GM21737 (cell line): ENCODE results near the gene KRT17.
"Not testable (repeated sequence)": the region's sequence is repeated elsewhere in the genome, so short reads cannot be mapped to it uniquely, and the experiment has no call there.

ENCODE experiments used
- ATAC-seq: cut with Tn5 transposase; IDR thresholded peaks from one replicate; pipeline ENCODE4 v1.9.1; 2021; ENCODE audit warnings: mild to moderate bottlenecking, moderate library complexity; ENCODE audit not compliant: unreplicated experiment

Gene KRT17

GRCh38 chr17:41621435-41621817 lies 2.9 kb downstream of the KRT17 start:
- ATAC-seq: not testable (repeated sequence)

DNA sequence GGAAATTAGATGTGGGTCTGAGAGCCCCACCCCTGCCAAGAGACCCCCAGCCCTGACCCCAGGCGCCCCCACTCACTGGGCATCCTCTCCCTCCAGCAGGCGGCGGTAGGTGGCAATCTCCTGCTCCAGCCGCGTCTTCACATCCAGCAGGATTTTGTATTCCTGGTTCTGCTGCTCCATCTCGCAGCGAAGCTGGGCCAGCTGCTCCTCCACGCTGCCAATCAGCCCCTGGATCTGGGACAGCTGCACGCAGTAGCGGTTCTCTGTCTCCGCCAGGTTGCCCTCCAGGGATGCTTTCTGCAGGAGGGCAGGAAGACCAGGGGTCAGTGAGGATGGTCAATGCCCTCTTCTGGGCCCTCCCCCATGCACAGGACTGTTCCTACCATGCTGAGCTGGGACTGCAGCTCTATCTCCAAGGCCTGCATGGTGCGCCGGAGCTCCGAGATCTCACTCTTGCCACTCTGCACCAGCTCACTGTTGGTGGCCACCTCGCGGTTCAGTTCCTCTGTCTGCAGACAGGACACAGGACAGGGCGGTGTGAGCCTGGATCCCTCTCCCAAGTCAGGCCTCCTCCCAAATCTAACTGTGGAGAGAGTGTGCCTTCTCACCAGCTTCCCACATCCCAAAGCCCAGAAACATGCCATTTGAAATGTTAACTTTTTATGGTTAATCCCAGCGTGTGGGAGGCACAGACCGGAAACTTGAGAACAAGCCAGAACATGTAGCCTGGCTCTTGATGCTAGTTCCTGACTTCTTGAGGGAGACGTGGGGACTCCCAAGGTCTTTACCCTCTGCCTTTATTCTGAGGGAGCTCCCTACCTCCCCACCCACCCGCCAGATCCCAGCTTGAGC lies 3.6 kb downstream of the KRT17 start:
- no peak for ATAC-seq

- ATAC-seq: not testable (repeated sequence)
Measured at GRCh38 chr17:41619927-41620582, 4.3 kb downstream of the KRT17 start.

GRCh38 chr17:41619036-41619926 lies 5.1 kb downstream of the KRT17 start:
- ATAC-seq: no peak

DNA sequence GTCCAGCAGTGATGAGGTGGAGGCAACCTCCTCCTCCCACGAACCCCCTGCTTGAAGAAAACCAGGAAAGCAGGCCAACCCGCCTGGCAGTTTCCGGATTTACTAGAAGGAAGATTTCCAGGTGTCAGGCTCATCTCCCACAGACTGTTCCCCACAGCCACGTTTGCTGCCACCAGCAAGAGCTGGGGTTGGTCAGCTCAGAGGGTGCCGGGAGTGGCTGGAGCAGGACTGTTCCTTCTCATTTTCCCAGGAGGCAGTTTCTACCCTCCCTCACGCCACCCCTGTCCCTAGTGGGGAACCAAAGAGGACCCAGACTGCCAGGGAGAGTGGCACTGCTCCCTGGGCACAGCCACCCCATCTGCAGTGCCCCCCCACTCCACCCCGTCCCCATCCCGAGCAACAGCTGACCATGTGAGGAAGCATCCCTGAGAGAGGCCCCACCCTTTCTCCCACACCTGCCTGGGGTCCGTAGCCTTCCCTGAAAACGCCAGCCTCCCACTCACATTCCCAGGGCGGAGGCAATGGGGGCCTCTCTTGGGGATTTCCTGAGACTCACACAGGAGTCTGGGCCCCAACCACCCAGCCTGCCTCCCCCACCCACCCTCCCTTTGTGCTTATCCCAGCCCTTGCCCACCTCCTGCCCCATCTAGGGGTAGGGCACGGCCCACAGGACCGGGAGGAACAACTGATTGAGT lies 5.9 kb downstream of the KRT17 start:
- no peak for ATAC-seq

- no peak for ATAC-seq
Measured at GRCh38 chr17:41617698-41618097, 6.7 kb downstream of the KRT17 start.

- no peak for ATAC-seq
Measured at GRCh38 chr17:41617136-41617535, 7.2 kb downstream of the KRT17 start.

- not testable (repeated sequence) for ATAC-seq
Measured at GRCh38 chr17:41616486-41616885, 7.9 kb downstream of the KRT17 start.

DNA sequence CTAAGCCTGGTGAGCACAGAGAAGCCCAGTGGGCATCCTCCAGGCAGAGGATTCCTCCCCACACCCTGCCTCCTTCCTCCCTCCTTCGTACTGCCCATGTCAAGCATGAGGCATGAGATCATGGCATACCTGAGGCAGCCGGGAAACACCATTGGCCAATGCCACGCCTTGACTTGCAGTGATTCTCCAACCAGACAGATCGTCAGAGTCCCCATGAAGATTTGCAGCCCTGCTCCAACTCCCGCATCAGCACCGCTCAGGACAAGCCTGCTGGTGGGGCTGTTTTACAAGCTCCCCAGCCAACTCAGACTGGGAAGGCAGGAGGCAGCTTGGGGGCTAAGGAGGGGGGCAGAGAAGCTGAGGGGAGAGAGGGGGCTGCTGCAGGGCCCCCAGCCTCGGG lies 8.9 kb downstream of the KRT17 start:
- ATAC-seq: no peak

DNA sequence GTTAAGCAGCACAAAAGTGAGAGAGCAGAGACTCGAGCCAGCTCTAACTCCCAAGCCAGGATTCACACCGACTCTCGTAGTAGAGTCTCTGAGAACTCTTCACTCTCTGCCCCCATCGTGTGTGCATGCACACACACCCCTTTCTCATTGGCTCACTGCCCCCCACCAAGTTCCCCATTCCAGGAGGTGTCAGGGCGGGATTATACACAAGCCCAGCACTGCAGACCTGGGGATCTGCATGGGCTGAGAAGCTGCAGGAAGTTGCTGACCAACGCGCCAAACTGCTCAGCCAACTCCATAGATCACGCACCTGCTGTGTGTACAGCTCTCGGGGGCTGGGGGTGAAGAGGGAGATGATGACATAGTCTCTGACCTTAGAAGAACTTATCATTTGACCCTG lies 9.6 kb downstream of the KRT17 start:
- not testable (repeated sequence) for ATAC-seq

DNA sequence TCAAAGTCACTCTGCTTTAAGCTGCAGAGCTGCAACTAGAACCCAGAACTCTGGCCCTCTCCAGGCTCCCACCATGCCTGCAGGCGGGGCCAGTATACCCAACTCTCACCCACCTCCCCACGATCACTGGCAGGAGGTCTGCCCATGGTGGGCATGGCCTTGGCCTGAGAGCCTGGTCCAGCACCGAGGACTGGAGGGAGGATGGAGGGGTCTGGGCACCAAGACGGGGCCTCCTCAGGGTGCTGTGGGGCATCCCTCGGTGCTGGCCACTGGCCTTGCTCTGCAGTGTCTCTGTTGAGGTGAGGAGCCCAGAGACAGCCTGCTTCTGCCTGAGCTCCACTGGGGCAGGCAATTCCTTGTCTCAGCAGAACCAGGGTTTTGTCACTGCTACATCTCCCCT lies 10.3 kb downstream of the KRT17 start:
- ATAC-seq: no peak

GRCh38 chr17:41613277-41614082 lies 10.9 kb downstream of the KRT17 start:
- ATAC-seq: no peak

- ATAC-seq: not testable (repeated sequence)
Measured at GRCh38 chr17:41612376-41613160, 11.8 kb downstream of the KRT17 start, which contains the start of gene KRT16. TSS of gene KRT16 (minus strand) at chr17:41612767. CDS start at chr17:41612688, 79 bp downstream.

DNA sequence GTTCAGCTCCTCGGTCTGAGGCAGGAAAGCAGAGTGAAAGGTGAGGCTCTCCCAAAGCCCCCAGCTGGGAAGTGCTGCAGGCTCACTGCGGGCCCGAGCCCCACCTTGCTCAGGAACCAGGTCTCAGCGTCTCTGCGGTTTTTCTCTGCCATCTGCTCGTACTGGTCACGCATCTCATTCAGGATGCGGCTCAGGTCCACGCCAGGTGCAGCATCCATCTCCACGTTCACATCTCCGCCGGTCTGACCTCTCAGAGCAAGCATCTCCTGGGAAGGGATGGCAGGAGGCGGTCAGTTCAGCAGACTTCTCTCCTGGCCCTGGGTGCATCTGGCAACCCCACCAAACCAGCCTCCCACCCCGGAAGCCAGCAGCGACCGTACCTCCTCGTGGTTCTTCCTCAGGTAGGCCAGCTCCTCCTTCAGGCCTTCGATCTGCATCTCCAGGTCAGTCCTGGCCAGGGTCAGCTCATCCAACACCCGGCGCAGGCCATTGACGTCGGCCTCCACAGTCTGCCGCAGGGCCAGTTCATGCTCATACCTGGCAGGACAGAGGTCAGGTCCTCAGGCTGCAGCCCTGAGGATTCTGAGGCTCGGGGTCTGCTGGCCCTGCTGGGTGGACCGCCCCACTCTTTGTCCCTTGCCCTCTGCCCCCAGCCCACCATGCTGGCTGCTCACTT lies 13.3 kb downstream of the KRT17 start:
- no peak for ATAC-seq

DNA sequence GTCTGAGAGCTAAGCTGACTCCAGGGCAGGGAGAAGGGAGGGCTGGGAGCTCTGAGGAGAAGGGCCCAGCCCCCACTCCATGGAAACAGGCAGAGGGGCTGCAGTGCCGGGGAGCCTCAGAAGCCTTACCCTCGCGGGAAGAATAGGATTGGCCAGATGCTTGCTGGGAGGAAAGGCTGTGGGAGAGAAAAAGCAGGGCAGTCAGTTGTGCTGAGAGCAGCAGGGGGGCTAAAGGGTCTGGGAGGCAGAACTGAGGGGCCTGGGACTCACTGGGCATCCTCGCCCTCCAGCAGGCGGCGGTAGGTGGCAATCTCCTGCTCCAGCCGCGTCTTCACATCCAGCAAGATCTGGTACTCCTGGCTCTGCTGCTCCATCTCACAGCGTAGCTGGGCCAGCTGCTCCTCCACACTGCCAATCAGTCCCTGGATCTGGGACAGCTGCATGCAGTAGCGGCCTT lies 14.3 kb downstream of the KRT17 start:
- ATAC-seq: not testable (repeated sequence)

DNA sequence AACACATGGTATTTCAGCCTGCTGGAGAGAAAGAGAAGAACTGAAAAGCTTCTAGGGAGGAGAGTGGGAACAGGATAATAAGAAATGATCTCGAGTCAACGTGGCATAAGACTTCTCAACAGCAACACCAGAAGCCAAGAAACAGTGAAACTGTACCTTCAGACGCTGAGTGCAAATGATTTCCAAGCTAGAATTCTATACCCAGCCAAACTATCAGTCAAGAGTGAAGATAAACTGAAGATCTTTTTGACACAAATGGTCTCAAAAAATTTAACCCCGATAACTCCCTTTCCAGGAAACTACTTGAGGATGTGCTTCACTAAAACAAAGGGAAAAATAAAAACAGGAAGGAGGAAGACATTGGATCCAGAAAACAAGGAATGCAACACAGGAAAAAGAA lies 17.4 kb downstream of the KRT17 start:
- not testable (repeated sequence) for ATAC-seq

DNA sequence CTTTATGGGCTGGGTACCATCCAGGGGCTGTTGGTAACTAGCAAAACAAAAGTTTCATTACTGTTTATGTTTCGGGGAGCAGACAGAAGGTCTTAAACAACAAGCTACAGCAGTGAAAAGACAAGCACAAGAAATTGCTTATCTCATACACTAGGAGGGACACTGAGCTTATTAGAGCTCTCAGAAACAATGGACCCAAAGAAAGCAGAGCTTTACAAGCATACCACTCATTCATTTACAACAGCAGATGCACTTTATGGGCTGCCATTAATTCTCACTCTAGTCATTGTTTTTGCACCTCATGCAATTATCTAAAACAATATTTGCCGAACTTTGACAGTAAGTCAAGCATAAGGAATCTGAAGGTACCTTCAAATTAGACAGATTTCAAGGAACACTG lies 21.9 kb downstream of the KRT17 start:
- no peak for ATAC-seq

- ATAC-seq: no peak
Measured at GRCh38 chr17:41600318-41600717, 24.1 kb downstream of the KRT17 start.
